T-helper 1 cell treated with Interleukin-12 subunit alpha and Interleukin-12 subunit beta and Interleukin-4 antibody, amounts not matched to agents 30 ng/mL and 1 ng/mL, for 36 hours (primary cell): ENCODE results near the gene CACNA2D1. TPM values are rescaled to one million over a fixed set of nuclear protein-coding genes. Genes with fewer than 3 reads are reported as not detected.

Source experiments
- intact Hi-C: fragments of 100-400 bp; cut with micrococcal nuclease; formaldehyde crosslinking; loops from one replicate; pipeline ENCODE4 v1.15.1; 2024
- total RNA-seq: library from RNA; stranded (reverse); gene quantifications from 2 replicates; pipeline ENCODE4 v1.2.3, GENCODE V29; 2022

CACNA2D1 gene
- total RNA-seq, 1 donor from 2014 or later, result not detected

DNA sequence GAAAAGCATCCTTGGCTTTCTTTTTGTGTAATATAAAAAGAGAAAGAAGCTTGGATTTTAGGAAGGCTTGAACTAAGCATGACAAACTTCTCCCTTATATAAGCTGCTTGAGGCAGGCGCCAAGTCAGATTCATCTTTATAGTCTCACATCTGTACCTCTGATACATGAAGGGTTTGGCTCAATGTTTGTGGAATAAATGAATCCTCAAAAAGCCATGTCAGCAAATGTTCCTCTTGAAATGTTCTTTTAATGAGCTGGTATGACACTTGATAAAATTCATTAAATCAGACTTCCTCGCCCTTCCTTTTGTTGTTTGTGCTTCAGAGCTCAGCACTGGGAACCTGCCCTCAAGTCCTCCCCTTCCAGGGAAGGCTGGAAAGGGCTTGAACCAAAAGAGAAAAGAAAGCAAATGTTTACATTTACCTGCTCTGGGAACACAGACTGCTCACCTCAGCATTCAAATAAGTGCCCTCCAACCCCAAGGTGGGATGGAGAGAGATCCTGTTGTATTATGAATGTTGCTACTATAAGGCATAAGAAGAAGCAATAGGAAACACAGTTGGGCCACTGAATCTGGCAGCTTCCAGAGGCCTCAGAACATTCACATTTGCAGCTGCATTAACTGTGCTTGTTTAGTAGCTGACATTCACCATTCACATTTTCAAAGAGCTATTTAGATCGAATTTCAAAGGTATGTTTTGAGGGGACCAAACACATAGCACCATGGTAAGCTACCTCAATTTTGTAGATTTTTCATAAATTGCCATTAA, 212.6 kb downstream of the CACNA2D1 start:
- intact Hi-C loops, result loop anchor here (10.0 kb wide), 1 partner anchor 344 kb away; no protein-coding TSS in a partner anchor

DNA sequence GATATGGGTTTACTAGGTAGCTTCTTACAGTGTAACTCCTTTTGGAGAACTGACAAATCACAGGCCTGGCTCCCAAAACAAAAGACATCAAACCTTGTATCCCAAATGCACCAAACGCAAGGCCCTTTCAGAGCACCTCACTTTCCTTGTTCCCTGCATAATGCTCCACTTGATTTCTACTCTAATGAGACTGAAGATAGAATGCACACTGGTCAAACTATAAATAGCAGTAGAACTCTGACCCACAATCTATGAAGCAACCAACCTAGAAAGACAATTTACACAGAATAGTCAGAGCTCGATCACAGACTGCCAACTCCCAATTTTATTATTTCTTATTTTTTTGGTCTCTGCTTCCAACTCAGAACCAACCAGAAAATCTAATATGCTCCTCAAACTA, 214.4 kb downstream of the CACNA2D1 start:
- intact Hi-C loops, result no loop called here

DNA sequence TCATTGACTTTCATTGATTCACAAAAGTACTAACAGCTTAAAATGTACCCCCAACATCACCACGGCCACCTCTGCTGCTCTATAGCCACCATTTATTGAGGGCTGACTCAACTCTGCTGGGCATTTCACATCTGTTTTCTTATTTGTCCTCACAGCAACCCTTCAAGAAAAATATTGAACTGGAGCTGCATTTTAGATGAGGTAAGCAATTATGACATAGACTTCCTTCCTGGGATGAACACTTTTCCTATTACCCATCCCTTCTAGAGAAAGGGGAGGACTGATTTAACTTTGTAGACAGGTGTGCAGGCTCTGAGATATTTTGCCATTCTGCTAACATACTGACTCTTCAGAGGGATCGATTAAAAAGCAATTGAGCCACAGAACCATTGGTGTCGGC, 217.4 kb downstream of the CACNA2D1 start:
- intact Hi-C loops, result no loop called here

DNA sequence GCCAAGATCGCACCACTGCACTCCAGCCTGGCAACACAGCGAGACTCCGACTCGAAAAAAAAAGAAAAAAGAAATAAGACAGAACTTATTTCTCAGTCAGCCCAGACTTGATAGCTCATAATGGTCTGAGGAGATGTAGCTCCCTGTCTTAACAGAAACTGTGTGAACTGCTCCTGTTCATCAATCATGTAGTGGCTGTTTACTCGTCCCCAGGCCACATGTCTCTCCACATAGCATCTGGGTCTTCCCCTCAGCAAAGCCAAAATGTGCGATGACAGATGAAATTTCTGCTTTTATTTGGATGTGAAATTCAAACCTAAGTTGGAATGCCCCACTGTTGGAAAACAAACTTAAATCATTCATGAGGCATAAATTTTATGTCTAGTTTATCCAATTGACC, 219.0 kb downstream of the CACNA2D1 start:
- intact Hi-C loops, result no loop called here

GRCh38 chr7:82223580-82223979, 220.0 kb downstream of the CACNA2D1 start:
- intact Hi-C loops, result no loop called here

DNA sequence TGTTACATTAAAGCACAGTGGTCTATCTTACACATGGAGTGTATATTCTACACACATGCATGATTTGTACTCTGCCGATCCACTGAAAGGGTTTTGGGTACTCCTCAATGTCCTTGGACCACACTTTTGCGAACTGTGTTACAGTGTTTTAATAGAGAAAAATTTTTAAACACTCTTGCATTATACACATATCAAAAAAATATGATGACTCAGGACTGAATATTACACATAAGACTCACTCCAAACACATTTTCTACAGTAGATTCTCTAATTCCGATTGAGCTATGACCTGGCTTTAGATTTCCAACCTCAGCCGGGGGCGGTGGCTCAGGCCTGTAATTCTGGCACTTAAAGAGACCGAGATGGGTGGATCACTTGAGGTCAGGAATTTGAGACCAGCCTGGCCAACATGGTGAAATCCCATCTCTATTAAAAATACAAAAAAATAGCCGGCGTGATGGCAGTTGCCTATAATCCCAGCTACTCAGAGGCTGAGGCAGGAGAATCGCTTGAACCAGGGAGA, 222.4 kb downstream of the CACNA2D1 start:
- intact Hi-C loops, result no loop called here

- intact Hi-C loops, result no loop called here
Measured at GRCh38 chr7:82212466-82212865, 231.1 kb downstream of the CACNA2D1 start.

- intact Hi-C loops, result no loop called here
Measured at GRCh38 chr7:82211333-82211732, 232.2 kb downstream of the CACNA2D1 start.

- intact Hi-C loops, result no loop called here
Measured at GRCh38 chr7:82210416-82211184, 233.0 kb downstream of the CACNA2D1 start.

- intact Hi-C loops, result no loop called here
Measured at GRCh38 chr7:82209179-82209747, 234.3 kb downstream of the CACNA2D1 start.

DNA sequence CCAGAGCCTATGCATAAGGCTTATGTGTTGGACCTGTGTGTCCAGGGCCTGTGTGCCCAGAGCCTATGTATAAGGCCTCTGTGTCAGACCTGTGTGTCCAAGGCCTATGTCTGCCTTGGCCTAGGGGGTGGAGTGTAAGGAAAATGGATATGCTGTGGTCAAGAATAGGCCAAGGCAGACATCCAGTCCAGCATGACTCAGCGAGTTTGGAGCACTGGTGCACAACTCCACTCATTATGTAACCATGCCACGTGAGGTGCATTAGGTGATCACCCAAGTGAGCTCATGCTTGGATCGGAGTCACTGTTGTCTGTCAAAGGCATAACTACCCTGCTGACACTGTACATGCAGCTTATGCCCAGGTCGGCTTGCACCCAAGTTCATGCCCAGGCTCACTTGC, 238.9 kb downstream of the CACNA2D1 start:
- intact Hi-C loops, result no loop called here

- intact Hi-C loops, result no loop called here
Measured at GRCh38 chr7:82202965-82203364, 240.6 kb downstream of the CACNA2D1 start.

GRCh38 chr7:82202107-82202506, 241.5 kb downstream of the CACNA2D1 start:
- intact Hi-C loops, result no loop called here

DNA sequence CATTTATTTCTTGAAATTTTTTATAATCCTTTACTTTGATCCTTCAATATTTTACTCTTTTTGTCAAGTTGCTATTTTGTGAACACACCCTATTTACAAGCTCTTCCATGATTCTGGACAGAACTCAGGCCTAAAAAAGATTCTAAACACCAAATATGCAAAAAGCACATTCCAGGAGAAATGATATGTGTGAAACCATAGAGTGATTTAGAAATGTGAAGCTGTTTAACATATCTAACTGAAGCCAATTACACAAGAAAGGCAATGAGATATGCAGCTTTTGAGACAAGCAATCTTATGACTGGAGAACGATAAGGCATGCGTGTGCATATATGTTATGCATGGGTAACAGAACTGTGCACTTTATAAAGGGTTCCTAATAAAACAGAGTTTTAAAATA, 243.0 kb downstream of the CACNA2D1 start:
- intact Hi-C loops, result no loop called here

- intact Hi-C loops, result no loop called here
Measured at GRCh38 chr7:82194016-82194643, 249.4 kb downstream of the CACNA2D1 start.

GRCh38 chr7:82188636-82189035, 254.9 kb downstream of the CACNA2D1 start:
- intact Hi-C loops, result no loop called here

- intact Hi-C loops, result no loop called here
Measured at GRCh38 chr7:82185443-82185842, 258.1 kb downstream of the CACNA2D1 start.

GRCh38 chr7:82183634-82184033, 259.9 kb downstream of the CACNA2D1 start:
- intact Hi-C loops, result no loop called here

DNA sequence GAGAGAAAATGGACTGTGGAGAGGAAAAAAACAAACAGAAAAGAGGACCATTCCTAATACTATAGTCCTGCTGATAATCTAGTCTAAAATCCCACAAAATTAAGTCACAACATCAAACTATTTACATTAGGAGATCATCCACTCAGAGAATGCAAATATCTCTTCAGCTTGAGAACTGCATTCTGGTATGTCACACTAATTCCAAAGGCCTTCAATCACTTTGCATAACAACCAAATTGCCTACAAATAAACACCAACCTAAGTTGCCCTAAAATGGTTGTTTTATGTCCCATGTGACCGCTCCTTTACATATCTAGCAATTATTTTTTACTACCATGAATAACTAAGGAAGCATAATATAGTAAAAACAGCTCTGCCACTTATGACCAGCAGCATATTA, 264.3 kb downstream of the CACNA2D1 start:
- intact Hi-C loops, result no loop called here

DNA sequence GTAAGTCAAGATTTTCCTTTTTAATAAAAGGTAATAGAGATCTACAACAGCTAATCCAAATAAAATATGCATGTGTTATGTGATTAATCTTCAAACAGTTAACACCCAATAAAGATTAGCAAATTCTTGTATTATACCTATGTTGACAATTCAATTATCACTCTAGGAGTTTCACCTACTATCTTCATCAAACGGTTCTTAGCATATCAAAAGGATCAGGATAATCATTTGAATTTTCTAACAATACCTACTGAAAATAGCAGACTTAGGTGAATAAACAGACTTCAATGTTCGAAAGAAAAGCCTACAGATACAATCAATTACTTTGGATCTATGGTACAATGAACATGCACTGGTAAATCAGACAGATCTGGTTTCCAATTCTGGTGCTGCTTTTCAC, 268.3 kb downstream of the CACNA2D1 start:
- intact Hi-C loops, result no loop called here

DNA sequence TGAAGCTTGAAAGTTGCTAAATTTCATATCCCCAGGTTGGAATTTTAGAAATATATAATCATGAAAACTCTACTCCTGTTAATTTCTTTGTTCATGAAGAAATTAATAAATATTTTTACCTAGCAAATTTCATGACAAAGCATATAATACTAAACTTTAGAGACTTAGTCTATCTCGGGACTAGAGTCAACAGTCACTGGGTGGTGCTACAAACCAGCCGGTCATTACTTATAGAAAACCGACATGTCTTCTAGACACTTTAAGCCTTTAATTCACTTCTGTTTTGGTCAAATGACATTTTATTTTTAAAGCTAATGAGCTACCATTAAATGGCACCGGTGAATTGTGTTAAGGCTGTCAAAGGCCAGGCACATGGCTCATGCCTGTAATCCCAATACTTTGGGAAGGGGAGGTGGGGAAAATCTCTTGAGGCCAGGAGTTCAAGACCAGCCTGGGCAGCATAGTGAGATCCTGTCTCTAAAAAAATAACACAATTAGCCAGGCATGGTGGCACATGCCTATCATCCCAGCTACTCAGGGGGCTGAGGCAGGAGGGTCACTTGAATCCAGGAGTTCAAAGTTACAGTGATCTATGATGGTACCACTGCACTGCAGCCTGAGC, 270.1 kb downstream of the CACNA2D1 start:
- intact Hi-C loops, result no loop called here
